HepG2 (cell line): ENCODE data around the gene GJD4.

ENCODE experiments used
- ELF4 ChIP-seq: sonication (generic); formaldehyde crosslinking; IDR thresholded peaks from 2 replicates; pipeline ENCODE4 v1.5.0; 2020; ENCODE audit warnings: missing genetic modification reagents, mild to moderate bottlenecking, moderate library complexity, borderline replicate concordance
- EZH2 ChIP-seq: conservative IDR thresholded peaks from 2 replicates; pipeline ENCODE4 v1.6.1; 2012; ENCODE audit warnings: mild to moderate bottlenecking, low read depth, low read length, moderate library complexity
- HMG20A ChIP-seq: IDR thresholded peaks from 2 replicates; pipeline ENCODE4 v1.6.1; 2016; ENCODE audit warnings: borderline replicate concordance
- HOXA9 ChIP-seq: sonication (generic); formaldehyde crosslinking; IDR thresholded peaks from 2 replicates; pipeline ENCODE4 v1.8.1; 2022; ENCODE audit warnings: missing genetic modification reagents, mild to moderate bottlenecking, moderate library complexity, borderline replicate concordance
- KLF9 ChIP-seq: IDR thresholded peaks from 2 replicates; pipeline ENCODE4 v1.6.1; 2016; ENCODE audit warnings: low read depth
- RELA ChIP-seq: sonication (generic); formaldehyde crosslinking; IDR thresholded peaks from 2 replicates; pipeline ENCODE4 v1.4.0; 2020; ENCODE audit warnings: missing genetic modification reagents

GRCh38 chr10:35657621-35658020, 52.5 kb downstream of the GJD4 start:
- TF ChIP-seq EZH2, result no peak
- no peak for TF ChIP-seq HMG20A (CRISPR knock-in tag)
- no peak for TF ChIP-seq RELA
- TF ChIP-seq KLF9, result no peak
- no peak for TF ChIP-seq ELF4
- no peak for TF ChIP-seq HOXA9
